ENCODE measurements around the gene AP3D1. TPM values are rescaled to one million over a fixed set of nuclear protein-coding genes. Genes with fewer than 3 reads are reported as not detected.
A peak's percentile ranks its signal among the peaks of the same experiment; 100 is the strongest.

Gene AP3D1
- total and polyA plus RNA-seq, 9 donors, result 36.7 to 102 (median 70.2) TPM

DNA sequence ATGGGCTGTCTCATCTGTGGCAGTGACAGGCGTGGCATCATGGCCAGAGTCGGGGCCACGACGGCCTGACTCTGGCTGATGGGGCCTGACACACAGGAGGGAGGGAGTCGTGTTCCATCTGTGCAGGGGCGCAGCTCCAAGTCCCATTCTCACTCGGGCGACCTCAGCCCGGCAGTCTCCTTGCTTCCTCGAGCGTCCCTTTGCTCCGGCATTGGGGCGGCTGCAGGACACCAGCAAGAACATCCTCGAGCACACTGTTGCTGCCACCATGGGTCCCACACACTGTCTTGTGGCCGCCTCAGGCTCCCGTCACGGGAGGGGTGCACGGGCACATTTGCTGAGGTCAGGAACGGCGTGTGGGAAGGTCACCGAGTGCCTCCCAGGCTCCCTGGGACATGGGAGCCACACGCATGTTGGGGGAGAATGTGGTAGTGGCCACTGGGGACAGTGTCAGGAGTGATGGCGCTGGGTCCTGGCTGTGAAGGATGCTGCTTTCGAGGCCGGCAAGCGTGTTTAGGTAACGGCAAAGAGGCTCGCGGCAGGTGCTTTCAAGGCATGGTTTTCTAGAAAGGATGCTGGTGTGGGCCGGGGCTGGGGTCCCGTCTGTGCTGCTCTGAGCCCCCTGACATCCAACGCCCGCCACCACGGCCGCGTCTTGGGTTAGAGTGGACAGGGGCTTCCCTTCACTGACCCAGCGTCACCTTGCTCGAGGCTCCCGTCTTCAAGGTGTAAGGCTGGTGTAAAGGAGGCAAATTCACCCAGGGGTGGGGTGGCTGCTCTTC lies 51.2 kb downstream of the AP3D1 start:
- DNase-seq, result no peak
- TF ChIP-seq EP300 (IDR thresholded peaks at IDR 0.05) (no peak), POLR2A (IDR thresholded peaks at IDR 0.05) (no peak)
- TF ChIP-seq, protein P1, sequence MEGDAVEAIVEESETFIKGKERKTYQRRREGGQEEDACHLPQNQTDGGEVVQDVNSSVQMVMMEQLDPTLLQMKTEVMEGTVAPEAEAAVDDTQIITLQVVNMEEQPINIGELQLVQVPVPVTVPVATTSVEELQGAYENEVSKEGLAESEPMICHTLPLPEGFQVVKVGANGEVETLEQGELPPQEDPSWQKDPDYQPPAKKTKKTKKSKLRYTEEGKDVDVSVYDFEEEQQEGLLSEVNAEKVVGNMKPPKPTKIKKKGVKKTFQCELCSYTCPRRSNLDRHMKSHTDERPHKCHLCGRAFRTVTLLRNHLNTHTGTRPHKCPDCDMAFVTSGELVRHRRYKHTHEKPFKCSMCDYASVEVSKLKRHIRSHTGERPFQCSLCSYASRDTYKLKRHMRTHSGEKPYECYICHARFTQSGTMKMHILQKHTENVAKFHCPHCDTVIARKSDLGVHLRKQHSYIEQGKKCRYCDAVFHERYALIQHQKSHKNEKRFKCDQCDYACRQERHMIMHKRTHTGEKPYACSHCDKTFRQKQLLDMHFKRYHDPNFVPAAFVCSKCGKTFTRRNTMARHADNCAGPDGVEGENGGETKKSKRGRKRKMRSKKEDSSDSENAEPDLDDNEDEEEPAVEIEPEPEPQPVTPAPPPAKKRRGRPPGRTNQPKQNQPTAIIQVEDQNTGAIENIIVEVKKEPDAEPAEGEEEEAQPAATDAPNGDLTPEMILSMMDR (IDR thresholded peaks at IDR 0.05), result no peak
- H3K27ac ChIP-seq, result no peak overlapping the region
- H3K4me1 ChIP-seq (ENCODE audit: insufficient read depth), result peaks cover 10% of the 10 kb centered on the region
- intact Hi-C loops (cut with DNase I), result loop anchor here in 1 of 4 donors (5.0 kb wide), 1 partner anchor 52 kb away; the partner anchor contains the start of gene AP3D1
- H3K27me3 ChIP-seq, result no peaks in the 10 kb centered on the region
- no peaks in the 10 kb centered on the region for H3K9me3 ChIP-seq
- no peak overlapping the region for H3K4me3 ChIP-seq
- no peaks in the 10 kb centered on the region for H3K36me3 ChIP-seq
- 82 to 86% (median 84%) methylated on average over 36 to 39 of the region's 39 CpGs for WGBS, 3 donors

DNA sequence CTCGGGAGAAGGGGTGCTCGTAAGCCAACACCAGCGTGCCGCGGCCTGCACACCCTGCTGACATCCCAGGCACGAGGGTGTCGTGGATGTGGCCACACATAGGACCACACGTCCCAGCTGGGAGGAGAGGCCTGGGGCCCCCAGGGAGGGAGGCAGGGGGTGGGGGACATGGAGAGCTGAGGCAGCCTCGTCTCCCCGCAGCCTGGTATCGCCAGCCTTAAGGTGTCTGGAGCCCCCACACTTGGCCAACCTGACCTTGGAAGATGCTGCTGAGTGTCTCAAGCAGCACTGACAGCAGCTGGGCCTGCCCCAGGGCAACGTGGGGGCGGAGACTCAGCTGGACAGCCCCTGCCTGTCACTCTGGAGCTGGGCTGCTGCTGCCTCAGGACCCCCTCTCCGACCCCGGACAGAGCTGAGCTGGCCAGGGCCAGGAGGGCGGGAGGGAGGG lies 52.3 kb downstream of the AP3D1 start:
- no peaks in the 10 kb centered on the region for H3K36me3 ChIP-seq
- peaks cover 19% of the 10 kb centered on the region for H3K4me1 ChIP-seq (ENCODE audit: insufficient read depth)
- WGBS, 3 donors, result 55 to 66% (median 55%) methylated on average over 15 to 16 of the region's 16 CpGs
- H3K27ac ChIP-seq, result no peak overlapping the region
- no peak overlapping the region for H3K4me3 ChIP-seq
- intact Hi-C loops (cut with DNase I), result loop anchor here in 1 of 4 donors (5.0 kb wide), 1 partner anchor 53 kb away; the partner anchor contains the start of gene AP3D1
- H3K27me3 ChIP-seq, result no peaks in the 10 kb centered on the region
- TF ChIP-seq EP300 (IDR thresholded peaks at IDR 0.05), result no peak
- TF ChIP-seq, protein P1 (IDR thresholded peaks at IDR 0.05), result no peak
- TF ChIP-seq POLR2A (IDR thresholded peaks at IDR 0.05), result no peak
- no peaks in the 10 kb centered on the region for H3K9me3 ChIP-seq
- no peak for DNase-seq

DNA sequence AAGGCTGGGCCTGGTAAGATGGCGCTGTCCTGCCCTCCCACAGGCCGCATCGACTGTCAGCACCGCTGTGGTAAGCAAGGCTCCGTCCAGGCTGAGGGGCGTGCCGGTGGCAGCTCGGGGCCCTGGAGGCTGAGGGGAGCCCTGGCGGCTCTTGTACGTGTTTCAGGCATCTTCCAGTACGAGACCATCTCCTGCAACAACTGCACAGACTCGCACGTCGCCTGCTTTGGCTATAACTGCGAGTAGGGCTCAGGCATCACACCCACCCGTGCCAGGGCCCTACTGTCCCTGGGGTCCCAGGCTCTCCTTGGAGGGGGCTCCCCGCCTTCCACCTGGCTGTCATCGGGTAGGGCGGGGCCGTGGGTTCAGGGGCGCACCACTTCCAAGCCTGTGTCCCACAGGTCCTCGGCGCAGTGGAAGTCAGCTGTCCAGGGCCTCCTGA lies 53.5 kb downstream of the AP3D1 start:
- Histone ChIP-seq H3K4me3 (no peak overlapping the region), H3K27me3 (no peaks in the 10 kb centered on the region), H3K9me3 (no peaks in the 10 kb centered on the region), H3K27ac (no peak overlapping the region), H3K36me3 (no peaks in the 10 kb centered on the region), H3K4me1 (ENCODE audit: insufficient read depth) (peaks cover 19% of the 10 kb centered on the region)
- intact Hi-C loops (cut with DNase I), result loop anchor here in 1 of 4 donors (5.0 kb wide), 1 partner anchor 54 kb away; the partner anchor contains the start of gene AP3D1
- WGBS, 3 donors, result 73 to 89% (median 79%) methylated on average over 23 of the region's 23 CpGs
- TF ChIP-seq, protein P1 (IDR thresholded peaks at IDR 0.05), result no peak
- no peak for TF ChIP-seq EP300 (IDR thresholded peaks at IDR 0.05)
- peak in 3 of 5 donors; percentile 39 to 59 (median 53) for DNase-seq

DNA sequence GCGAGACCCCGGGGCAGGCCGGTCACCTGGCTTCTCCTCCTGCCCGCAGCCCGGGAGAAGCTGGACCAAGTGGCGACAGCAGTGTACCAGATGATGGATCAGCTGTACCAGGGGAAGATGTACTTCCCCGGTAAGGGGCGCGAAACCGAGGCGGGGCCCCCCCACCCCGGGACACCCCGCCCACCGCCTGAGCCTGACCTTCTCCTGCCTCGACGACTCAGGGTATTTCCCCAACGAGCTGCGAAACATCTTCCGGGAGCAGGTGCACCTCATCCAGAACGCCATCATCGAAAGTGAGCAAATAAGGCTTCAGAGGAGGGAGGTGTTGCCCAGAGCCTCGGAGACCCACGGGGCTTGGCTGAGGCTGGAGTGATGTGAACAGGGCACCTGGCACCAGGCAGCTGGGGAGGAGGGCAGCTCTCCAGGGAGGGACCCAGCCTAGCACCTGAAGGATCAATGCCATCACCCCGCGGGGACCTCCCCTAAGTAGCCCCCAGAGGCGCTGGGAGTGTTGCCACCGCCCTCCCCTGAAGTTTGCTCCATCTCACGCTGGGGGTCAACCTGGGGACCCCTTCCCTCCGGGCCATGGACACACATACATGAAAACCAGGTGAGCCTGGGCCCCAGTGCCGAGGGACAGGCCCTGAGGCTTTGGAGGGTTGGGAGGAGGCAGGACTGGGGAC lies 54.0 kb downstream of the AP3D1 start:
- peak; percentile 47 to 70 (median 67) for DNase-seq
- Histone ChIP-seq H3K4me1 (ENCODE audit: insufficient read depth) (peaks cover 19% of the 10 kb centered on the region), H3K4me3 (peak overlapping the region; percentile 37), H3K27ac (peak overlapping the region; percentile 52 to 68), H3K27me3 (no peaks in the 10 kb centered on the region), H3K36me3 (no peaks in the 10 kb centered on the region), H3K9me3 (no peaks in the 10 kb centered on the region)
- whole genome bisulfite sequencing, 3 donors, result 16 to 24% (median 23%) methylated on average over 19 to 30 of the region's 30 CpGs
- intact Hi-C loops (cut with DNase I), result loop anchor here in 1 of 4 donors (5.0 kb wide), 1 partner anchor 55 kb away; the partner anchor contains the start of gene AP3D1
- no peak for TF ChIP-seq POLR2A (IDR thresholded peaks at IDR 0.05)
- no peak for TF ChIP-seq EP300 (IDR thresholded peaks at IDR 0.05)
- TF ChIP-seq, protein P1 (IDR thresholded peaks at IDR 0.05), result no peak

Data from ovary (tissue), 9 donors.